Fibroblast of the aortic adventitia (primary cell): ENCODE data around the gene LEPROT. TPM values are rescaled to one million over a fixed set of nuclear protein-coding genes. Genes with fewer than 3 reads are reported as not detected.

Experiments
- DNase-seq: peaks from one replicate; pipeline ENCODE4 v3.0.0-alpha.2; 2010; ENCODE audit warnings: low read depth
- H3K4me3 ChIP-seq: 2 replicates; pipeline ENCODE4 v1.5.1; 2011; ENCODE audit warnings: low read depth, mild to moderate bottlenecking, control low read depth, low read length, moderate library complexity
- total RNA-seq: library from RNA; depleted of rRNA; stranded (reverse); fragments of >200 nt; gene quantifications from 2 replicates; pipeline ENCODE4 v1.2.3, GENCODE V29; 2012; ENCODE audit warnings: low replicate concordance
- TF ChIP-seq, protein P1 (sequence below): IDR thresholded peaks from 2 replicates; pipeline ENCODE4 v1.5.1; 2011; ENCODE audit warnings: mild to moderate bottlenecking, low read length, control low read depth, inconsistent platforms; ENCODE audit not compliant: insufficient read depth

Gene LEPROT
- total RNA-seq, 1 donor = 65.4 TPM

DNA sequence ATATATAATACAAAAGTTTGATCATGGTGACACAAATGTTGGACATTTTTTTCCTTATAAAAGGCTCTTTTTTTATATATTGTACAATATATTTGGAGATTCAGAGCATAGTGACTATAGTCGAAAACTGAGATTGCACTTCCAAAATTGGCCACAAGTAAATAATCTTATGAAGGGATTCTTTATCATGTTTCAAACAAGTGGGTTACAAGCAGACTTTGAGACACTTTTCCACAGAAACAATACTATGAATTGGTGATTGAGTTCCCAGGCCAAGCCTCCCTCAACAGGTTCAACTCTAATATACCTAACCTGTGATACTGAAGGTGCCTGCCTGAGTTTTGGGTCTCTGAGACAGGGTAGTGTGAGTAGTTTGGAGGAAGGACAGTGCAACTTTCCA is 13.8 kb downstream of the LEPROT start:
- TF ChIP-seq, protein P1, sequence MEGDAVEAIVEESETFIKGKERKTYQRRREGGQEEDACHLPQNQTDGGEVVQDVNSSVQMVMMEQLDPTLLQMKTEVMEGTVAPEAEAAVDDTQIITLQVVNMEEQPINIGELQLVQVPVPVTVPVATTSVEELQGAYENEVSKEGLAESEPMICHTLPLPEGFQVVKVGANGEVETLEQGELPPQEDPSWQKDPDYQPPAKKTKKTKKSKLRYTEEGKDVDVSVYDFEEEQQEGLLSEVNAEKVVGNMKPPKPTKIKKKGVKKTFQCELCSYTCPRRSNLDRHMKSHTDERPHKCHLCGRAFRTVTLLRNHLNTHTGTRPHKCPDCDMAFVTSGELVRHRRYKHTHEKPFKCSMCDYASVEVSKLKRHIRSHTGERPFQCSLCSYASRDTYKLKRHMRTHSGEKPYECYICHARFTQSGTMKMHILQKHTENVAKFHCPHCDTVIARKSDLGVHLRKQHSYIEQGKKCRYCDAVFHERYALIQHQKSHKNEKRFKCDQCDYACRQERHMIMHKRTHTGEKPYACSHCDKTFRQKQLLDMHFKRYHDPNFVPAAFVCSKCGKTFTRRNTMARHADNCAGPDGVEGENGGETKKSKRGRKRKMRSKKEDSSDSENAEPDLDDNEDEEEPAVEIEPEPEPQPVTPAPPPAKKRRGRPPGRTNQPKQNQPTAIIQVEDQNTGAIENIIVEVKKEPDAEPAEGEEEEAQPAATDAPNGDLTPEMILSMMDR = no peak
- H3K4me3 ChIP-seq = no peak overlapping the region
- DNase-seq = no peak

DNA sequence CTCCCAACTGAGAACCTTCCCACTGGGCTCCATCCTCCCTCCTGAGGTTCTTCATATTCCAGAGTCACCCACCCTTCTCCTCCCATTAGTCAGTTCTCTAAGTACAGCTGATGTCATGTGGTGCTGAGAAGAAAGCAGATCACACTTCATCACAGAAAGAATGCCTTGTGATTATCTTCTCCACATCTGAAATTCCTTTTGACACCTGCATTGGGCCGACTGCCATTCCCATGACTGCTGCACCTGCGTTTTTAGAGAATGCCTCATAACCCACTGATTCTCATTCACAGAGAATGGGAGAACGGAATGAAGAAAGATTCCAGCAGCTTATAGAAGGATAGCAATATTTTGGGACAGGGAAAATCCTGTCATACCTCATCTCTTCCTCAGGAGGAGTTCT is 14.3 kb downstream of the LEPROT start:
- no peak for DNase-seq
- no peak overlapping the region for H3K4me3 ChIP-seq
- TF ChIP-seq, protein P1 = no peak

DNA sequence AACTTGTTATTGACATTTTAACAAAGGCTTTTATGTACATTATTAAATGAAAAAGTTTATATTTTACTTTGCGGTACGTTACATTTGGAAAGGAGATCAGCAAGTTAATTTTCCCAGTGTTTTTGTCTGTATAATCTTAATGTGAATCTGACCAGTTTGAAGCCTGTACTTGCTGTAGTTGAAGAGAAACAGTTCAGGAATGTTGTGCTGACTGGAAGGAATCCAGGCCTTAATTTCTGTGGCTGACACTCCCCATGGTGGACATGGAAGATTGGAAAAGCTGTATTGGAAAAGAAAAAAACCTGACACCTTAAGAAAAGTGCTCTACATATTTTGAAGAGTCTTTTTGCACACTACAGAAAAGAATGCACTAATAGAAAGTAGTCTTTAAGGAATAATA is 15.5 kb downstream of the LEPROT start:
- H3K4me3 ChIP-seq = no peak overlapping the region
- peak; percentile 69 for DNase-seq
- TF ChIP-seq, protein P1 = no peak

DNA sequence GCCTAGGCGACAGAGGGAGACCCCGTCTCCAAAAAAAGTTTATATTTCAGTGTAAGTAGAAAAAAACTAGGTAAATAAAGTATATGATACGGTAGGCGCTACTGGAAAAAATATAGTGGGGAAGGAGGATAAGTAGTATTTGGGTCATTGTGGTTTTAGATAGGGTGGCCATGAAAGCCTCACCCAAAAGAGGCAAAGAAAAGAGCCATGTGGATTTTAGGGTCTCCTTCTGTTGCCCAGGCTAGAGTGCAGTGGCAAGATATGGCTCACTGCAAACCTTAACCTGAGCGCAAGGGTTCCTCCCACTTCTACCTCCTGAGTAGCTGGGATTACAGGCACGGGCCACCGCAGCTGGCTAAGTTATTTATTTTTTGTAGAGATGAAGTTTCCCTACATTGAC is 17.1 kb downstream of the LEPROT start:
- TF ChIP-seq, protein P1 = no peak
- DNase-seq = no peak
- no peak overlapping the region for H3K4me3 ChIP-seq

DNA sequence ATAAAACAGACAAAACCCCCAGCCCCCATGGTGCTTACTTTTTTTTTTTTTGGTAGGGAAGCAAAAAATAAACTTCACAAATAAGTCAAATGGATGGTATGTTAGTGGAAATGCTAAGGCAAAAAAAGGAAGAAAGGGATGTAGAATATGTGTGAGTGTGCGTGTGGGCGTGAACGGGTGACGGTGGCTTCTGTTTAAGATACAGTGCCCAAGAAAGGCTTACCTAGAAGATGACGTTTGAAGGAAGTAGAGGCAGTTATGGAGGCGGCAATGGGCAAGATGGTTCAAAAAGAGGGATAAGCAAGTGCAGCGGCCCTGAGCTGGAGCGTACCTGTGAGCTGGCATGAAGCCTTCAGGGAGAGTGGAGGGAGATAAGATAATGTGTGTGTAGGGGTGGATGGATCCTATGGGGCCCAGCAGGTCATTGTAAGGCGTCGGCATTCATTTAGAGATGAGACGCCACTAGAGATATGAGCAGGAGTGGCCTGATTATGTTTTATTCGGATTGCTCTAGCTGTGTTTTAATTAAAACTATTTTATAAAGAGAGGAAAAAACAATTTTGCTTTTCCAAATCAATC is 19.9 kb downstream of the LEPROT start:
- H3K4me3 ChIP-seq = no peak overlapping the region
- no peak for DNase-seq
- TF ChIP-seq, protein P1 = no peak

DNA sequence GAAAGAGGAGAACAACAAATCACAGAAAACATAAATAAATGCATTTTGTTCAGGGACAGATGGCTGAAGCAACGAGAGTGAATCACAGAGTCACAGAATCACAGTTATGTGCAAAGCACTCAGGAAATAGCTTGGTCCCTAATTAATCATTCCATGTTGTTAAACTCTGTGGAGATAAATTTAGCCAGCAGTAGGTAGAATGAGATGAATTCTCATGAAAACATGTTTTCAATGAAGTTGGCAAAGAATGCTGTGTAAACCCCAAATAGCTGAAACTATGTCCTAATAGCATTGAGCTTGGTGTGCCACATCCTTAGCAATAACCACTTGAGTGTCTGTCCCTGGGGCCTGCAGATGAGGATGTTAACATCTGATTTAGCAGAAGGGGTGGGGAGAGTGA is 20.4 kb downstream of the LEPROT start:
- TF ChIP-seq, protein P1 = no peak
- H3K4me3 ChIP-seq = no peak overlapping the region

DNA sequence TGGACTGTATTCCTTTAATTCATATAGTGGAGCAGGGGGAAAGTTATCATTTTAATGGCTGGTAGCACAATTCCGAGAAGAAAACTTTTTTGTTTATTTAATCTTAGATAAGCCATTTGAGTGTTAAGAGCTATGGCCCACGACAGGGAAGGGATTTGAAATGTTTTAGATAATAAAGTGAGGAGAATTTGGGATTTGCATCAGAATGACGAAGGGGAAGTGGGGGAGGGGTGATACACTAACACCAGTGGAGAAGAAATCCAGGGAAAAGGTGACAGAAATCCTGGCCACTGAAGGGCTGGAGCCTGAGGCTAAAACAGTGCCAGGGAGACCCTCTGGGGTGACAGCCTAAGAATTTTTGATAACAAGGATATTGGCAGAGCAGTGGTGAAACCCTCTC is 21.0 kb downstream of the LEPROT start:
- TF ChIP-seq, protein P1 = no peak
- no peak overlapping the region for H3K4me3 ChIP-seq
- DNase-seq = peak; percentile 38

More for the DNA sequence above, 20.4 kb downstream of the LEPROT start:
- no peak for DNase-seq
